ENCODE results near the gene AP1G2.

Gene AP1G2

GRCh38 chr14:23528555-23528954 lies 39.0 kb downstream of the AP1G2 start:
- no peaks in the 10 kb centered on the region for H3K4me1 ChIP-seq (ENCODE audit: insufficient read depth, poor library complexity, severe bottlenecking)
- peak; percentile 31 for TF ChIP-seq CTCF (IDR thresholded peaks at IDR 0.05; ENCODE audit: poor library complexity, severe bottlenecking)
- no peak; the same call in 2 of the 3 replicates for ATAC-seq (ENCODE audit: low read depth)

GRCh38 chr14:23525611-23526010 lies 42.0 kb downstream of the AP1G2 start:
- no peaks in the 10 kb centered on the region for H3K36me3 ChIP-seq (ENCODE audit: low read depth)

More at GRCh38 chr14:23528555-23528954, 39.0 kb downstream of the AP1G2 start:
- Histone ChIP-seq H3K27me3 (ENCODE audit: insufficient read depth, poor library complexity, severe bottlenecking) (no peaks in the 10 kb centered on the region), H3K36me3 (ENCODE audit: low read depth) (no peaks in the 10 kb centered on the region), H3K9me3 (ENCODE audit: severe bottlenecking) (no peaks in the 10 kb centered on the region), H3K4me3 (ENCODE audit: severe bottlenecking) (no peak overlapping the region), H3K27ac (ENCODE audit: poor library complexity, severe bottlenecking) (no peak overlapping the region)
- DNase-seq (ENCODE audit: low spot score): no peak

GRCh38 chr14:23524954-23525353 lies 42.6 kb downstream of the AP1G2 start:
- ATAC-seq (ENCODE audit: low read depth) (no peak), DNase-seq (ENCODE audit: low spot score) (no peak)
- no peak overlapping the region for H3K4me3 ChIP-seq (ENCODE audit: severe bottlenecking)
- TF ChIP-seq CTCF (IDR thresholded peaks at IDR 0.05; ENCODE audit: poor library complexity, severe bottlenecking): no peak
- no peaks in the 10 kb centered on the region for H3K9me3 ChIP-seq (ENCODE audit: severe bottlenecking)
- H3K4me1 ChIP-seq (ENCODE audit: insufficient read depth, poor library complexity, severe bottlenecking): no peaks in the 10 kb centered on the region
- H3K27me3 ChIP-seq (ENCODE audit: insufficient read depth, poor library complexity, severe bottlenecking): no peaks in the 10 kb centered on the region
- no peaks in the 10 kb centered on the region for H3K36me3 ChIP-seq (ENCODE audit: low read depth)
- no peak overlapping the region for H3K27ac ChIP-seq (ENCODE audit: poor library complexity, severe bottlenecking)

More at GRCh38 chr14:23525611-23526010, 42.0 kb downstream of the AP1G2 start:
- Histone ChIP-seq H3K4me3 (ENCODE audit: severe bottlenecking) (no peak overlapping the region), H3K27me3 (ENCODE audit: insufficient read depth, poor library complexity, severe bottlenecking) (no peaks in the 10 kb centered on the region), H3K9me3 (ENCODE audit: severe bottlenecking) (no peaks in the 10 kb centered on the region), H3K4me1 (ENCODE audit: insufficient read depth, poor library complexity, severe bottlenecking) (no peaks in the 10 kb centered on the region), H3K27ac (ENCODE audit: poor library complexity, severe bottlenecking) (no peak overlapping the region)
- TF ChIP-seq CTCF (IDR thresholded peaks at IDR 0.05; ENCODE audit: poor library complexity, severe bottlenecking): no peak
- DNase-seq (ENCODE audit: low spot score): no peak
- ATAC-seq (ENCODE audit: low read depth): no peak

- H3K27me3 ChIP-seq (ENCODE audit: insufficient read depth, poor library complexity, severe bottlenecking): no peaks in the 10 kb centered on the region
- no peaks in the 10 kb centered on the region for H3K9me3 ChIP-seq (ENCODE audit: severe bottlenecking)
- no peak overlapping the region for H3K4me3 ChIP-seq (ENCODE audit: severe bottlenecking)
- H3K36me3 ChIP-seq (ENCODE audit: low read depth): no peaks in the 10 kb centered on the region
- ATAC-seq (ENCODE audit: low read depth) (no peak; the same call in 2 of the 3 replicates), DNase-seq (ENCODE audit: low spot score) (no peak)
- no peaks in the 10 kb centered on the region for H3K4me1 ChIP-seq (ENCODE audit: insufficient read depth, poor library complexity, severe bottlenecking)
- no peak overlapping the region for H3K27ac ChIP-seq (ENCODE audit: poor library complexity, severe bottlenecking)
- no peak for TF ChIP-seq CTCF (IDR thresholded peaks at IDR 0.05; ENCODE audit: poor library complexity, severe bottlenecking)
These were observed 44.2 kb downstream of the AP1G2 start for GRCh38 chr14:23523229-23524016.

GRCh38 chr14:23522643-23523198 lies 44.9 kb downstream of the AP1G2 start:
- ATAC-seq (ENCODE audit: low read depth) (no peak), DNase-seq (ENCODE audit: low spot score) (no peak)
- H3K4me3 ChIP-seq (ENCODE audit: severe bottlenecking): no peak overlapping the region
- H3K27ac ChIP-seq (ENCODE audit: poor library complexity, severe bottlenecking): no peak overlapping the region
- no peaks in the 10 kb centered on the region for H3K9me3 ChIP-seq (ENCODE audit: severe bottlenecking)
- H3K27me3 ChIP-seq (ENCODE audit: insufficient read depth, poor library complexity, severe bottlenecking): no peaks in the 10 kb centered on the region
- H3K4me1 ChIP-seq (ENCODE audit: insufficient read depth, poor library complexity, severe bottlenecking): no peaks in the 10 kb centered on the region
- TF ChIP-seq CTCF (IDR thresholded peaks at IDR 0.05; ENCODE audit: poor library complexity, severe bottlenecking): no peak
- no peaks in the 10 kb centered on the region for H3K36me3 ChIP-seq (ENCODE audit: low read depth)
